DND-41 (cell line): ENCODE data around the gene DNAJB1.

Experiments
- ATAC-seq: fragments of 200-7000 bp; cut with Tn5 transposase; 3 replicates; pipeline ENCODE4 v1.9.1; 2021; ENCODE audit warnings: low read depth; ENCODE audit not compliant: insufficient read depth
- DNase-seq: peaks from one replicate; pipeline ENCODE4 v3.0.0-alpha.2; 2020
- H2AFZ ChIP-seq: 2 replicates; pipeline ENCODE4 v1.6.0; 2012; ENCODE audit warnings: low read depth, low read length
- H3K27ac ChIP-seq: 2 replicates; pipeline ENCODE4 v1.5.1; 2012; ENCODE audit warnings: low read length, inconsistent platforms
- H3K27me3 ChIP-seq: fragments of 200-600 bp; sonication (generic); 2 replicates; pipeline ENCODE4 v1.6.0; 2012; ENCODE audit warnings: low read length, mild to moderate bottlenecking, inconsistent platforms; ENCODE audit not compliant: insufficient read depth, poor library complexity
- H3K36me3 ChIP-seq: 2 replicates; pipeline ENCODE4 v1.5.1; 2012; ENCODE audit warnings: low read length, inconsistent platforms; ENCODE audit not compliant: insufficient read depth
- H3K4me1 ChIP-seq: 2 replicates; pipeline ENCODE4 v1.5.1; 2012; ENCODE audit warnings: mild to moderate bottlenecking, low read length; ENCODE audit not compliant: insufficient read depth
- H3K4me2 ChIP-seq: 2 replicates; pipeline ENCODE4 v1.6.0; 2012; ENCODE audit warnings: mild to moderate bottlenecking, moderate library complexity, low read length, inconsistent platforms; ENCODE audit not compliant: insufficient read depth
- H3K4me3 ChIP-seq, 2 experiments: fragments of 200-600 bp in 1 of 2; shearing (Covaris generic) in 1 of 2; 2 replicates each; pipeline ENCODE4 v1.5.1; 2012 to 2016; ENCODE audit warnings: inconsistent platforms in 2 of 2, low read length in 2 of 2, mild to moderate bottlenecking in 2 of 2, low read depth in 1 of 2, moderate library complexity in 1 of 2
- H3K79me2 ChIP-seq: 2 replicates; pipeline ENCODE4 v1.6.0; 2012; ENCODE audit warnings: low read length, inconsistent platforms; ENCODE audit not compliant: insufficient read depth
- H3K9ac ChIP-seq: 2 replicates; pipeline ENCODE4 v1.6.0; 2012; ENCODE audit warnings: low read depth, mild to moderate bottlenecking, inconsistent platforms, low read length, moderate library complexity
- H3K9me3 ChIP-seq: 2 replicates; pipeline ENCODE4 v1.5.1; 2012; ENCODE audit warnings: low read length, moderate library complexity, mild to moderate bottlenecking, inconsistent platforms; ENCODE audit not compliant: insufficient read depth, severe bottlenecking
- H4K20me1 ChIP-seq: 2 replicates; pipeline ENCODE4 v1.6.0; 2012; ENCODE audit warnings: low read length; ENCODE audit not compliant: insufficient read depth
- EZH2 ChIP-seq: IDR thresholded peaks from 3 replicates; pipeline ENCODE4 v1.6.1; 2012; ENCODE audit warnings: borderline replicate concordance, low read depth, mild to moderate bottlenecking, moderate library complexity, low read length, inconsistent platforms; ENCODE audit not compliant: severe bottlenecking
- TF ChIP-seq, protein P1 (sequence below): IDR thresholded peaks from 2 replicates; pipeline ENCODE4 v1.5.1; 2012; ENCODE audit warnings: borderline replicate concordance, low read length, moderate library complexity, mild to moderate bottlenecking; ENCODE audit not compliant: poor library complexity, severe bottlenecking; ENCODE audit errors: extremely low read depth

DNAJB1 gene

DNA sequence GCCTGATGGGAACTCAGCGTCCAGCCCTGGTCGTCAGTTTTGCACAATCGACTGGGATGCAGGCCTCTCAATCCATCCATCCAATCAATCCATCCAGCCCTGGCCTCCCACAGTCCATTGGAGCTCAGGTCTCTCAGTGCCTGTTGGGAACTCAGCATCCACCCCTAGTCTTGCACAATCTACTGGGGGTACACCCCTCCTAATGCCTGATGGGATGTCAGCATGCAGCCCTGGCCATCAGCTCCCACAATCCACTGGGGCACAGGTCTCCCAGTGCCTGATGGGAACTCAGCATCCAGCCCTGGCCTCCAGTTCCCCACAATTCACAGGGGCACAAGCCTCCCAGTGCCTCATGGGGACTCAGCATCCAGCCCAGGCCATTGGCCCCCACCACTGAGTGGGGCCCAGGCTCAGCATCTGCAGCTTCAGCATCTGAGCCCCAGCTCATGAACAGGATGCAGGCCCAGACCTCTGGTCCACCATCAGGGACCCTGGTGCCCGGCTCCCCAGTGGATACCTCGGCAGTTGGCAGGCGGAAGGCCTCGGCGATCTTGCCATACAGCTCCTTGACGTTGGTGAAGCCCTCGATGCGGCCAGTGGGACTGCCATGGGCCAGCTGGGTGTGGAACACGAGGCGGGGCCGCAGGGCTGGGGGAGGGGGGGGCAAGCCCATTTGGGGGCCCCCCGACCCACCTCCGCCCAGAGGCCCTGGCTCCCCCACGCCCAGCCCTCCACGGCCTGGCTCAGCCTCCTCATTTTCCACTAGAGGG lies 35.8 kb downstream of the DNAJB1 start:
- no peaks in the 10 kb centered on the region for H3K4me1 ChIP-seq
- ATAC-seq (no peak), DNase-seq (no peak)
- no peaks in the 10 kb centered on the region for H3K27me3 ChIP-seq
- H3K9me3 ChIP-seq = no peaks in the 10 kb centered on the region
- no peak for TF ChIP-seq EZH2
- TF ChIP-seq, protein P1, sequence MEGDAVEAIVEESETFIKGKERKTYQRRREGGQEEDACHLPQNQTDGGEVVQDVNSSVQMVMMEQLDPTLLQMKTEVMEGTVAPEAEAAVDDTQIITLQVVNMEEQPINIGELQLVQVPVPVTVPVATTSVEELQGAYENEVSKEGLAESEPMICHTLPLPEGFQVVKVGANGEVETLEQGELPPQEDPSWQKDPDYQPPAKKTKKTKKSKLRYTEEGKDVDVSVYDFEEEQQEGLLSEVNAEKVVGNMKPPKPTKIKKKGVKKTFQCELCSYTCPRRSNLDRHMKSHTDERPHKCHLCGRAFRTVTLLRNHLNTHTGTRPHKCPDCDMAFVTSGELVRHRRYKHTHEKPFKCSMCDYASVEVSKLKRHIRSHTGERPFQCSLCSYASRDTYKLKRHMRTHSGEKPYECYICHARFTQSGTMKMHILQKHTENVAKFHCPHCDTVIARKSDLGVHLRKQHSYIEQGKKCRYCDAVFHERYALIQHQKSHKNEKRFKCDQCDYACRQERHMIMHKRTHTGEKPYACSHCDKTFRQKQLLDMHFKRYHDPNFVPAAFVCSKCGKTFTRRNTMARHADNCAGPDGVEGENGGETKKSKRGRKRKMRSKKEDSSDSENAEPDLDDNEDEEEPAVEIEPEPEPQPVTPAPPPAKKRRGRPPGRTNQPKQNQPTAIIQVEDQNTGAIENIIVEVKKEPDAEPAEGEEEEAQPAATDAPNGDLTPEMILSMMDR = no peak
- H3K36me3 ChIP-seq = peaks cover 42% of the 10 kb centered on the region
- no peak overlapping the region for H2AFZ ChIP-seq
- peaks cover 8% of the 10 kb centered on the region; the same call in 1 of the 2 replicates for H4K20me1 ChIP-seq
- no peak overlapping the region for H3K4me2 ChIP-seq
- no peaks in the 10 kb centered on the region for H3K79me2 ChIP-seq
- no peak overlapping the region for H3K4me3 ChIP-seq
- no peak overlapping the region for H3K9ac ChIP-seq
- H3K27ac ChIP-seq = no peak overlapping the region

DNA sequence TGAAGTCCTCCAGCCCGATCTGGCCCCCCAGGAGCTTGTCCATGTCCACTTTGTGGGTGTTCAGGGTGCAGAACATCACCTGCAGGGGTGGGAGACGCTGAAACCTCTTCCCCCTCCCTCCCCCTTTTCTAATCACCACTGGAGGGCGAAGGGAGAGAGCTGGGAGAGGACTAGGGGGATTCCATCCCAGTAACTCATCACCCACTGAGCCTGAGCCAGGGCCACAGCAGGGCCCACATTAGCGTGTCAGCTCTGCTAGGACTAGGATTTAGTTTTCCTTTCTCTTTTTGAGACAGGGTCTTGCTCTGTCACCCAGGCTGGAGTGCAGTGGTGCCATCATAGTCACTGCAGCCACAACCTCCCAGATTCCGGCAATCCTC lies 37.5 kb downstream of the DNAJB1 start:
- Histone ChIP-seq H3K4me2 (no peak overlapping the region), H2AFZ (no peak overlapping the region)

DNA sequence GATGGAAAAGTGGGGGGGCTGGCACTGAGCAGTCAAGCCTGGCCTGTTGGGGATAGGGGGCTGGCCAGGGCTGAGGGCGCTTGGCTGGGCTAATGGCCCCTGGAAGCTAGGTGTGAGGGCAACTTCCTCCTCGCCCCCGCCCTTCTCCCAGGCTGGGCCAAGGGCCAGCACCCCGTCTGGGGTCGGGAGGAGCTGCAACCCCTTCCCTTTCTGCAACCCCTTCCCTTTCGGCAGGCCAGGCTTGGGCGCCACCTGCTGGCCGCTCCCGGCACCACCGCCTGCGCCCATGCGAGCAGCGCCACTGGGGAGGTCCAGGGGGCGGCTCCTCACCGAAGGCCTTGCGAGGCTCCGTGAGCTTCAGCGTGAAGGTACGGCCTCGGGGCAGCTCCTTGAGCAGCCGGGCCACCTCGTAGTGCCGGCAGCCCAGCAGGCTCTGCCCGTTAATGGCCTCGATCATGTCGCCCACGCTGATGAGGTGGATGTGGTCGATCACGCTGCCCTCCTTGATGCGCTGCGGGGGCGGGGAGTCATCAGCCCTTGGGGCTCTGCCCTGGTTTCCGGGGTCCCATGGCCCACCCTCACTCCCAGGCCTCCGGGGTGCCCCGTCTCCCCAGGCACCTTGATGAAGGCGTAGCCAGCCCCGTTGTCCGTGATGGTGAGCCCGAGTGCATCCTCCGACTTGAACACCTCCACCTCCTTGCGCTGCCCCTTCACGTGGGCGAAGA lies 38.1 kb downstream of the DNAJB1 start:
- H3K4me3 ChIP-seq = no peak overlapping the region
- H3K9me3 ChIP-seq = no peaks in the 10 kb centered on the region
- no peaks in the 10 kb centered on the region for H3K4me1 ChIP-seq
- peaks cover 8% of the 10 kb centered on the region; the same call in 1 of the 2 replicates for H4K20me1 ChIP-seq
- no peaks in the 10 kb centered on the region for H3K79me2 ChIP-seq
- peaks cover 36% of the 10 kb centered on the region for H3K36me3 ChIP-seq
- TF ChIP-seq EZH2 = no peak
- TF ChIP-seq, protein P1 = peak; percentile 94
- no peak overlapping the region for H3K4me2 ChIP-seq
- 0 out of 2 replicates have a peak overlapping the region, but pooled peaks have one; percentile 27 for H3K27ac ChIP-seq
- peak; percentile 69 for DNase-seq
- ATAC-seq = peak; percentile 84
- H3K9ac ChIP-seq = no peak overlapping the region
- H2AFZ ChIP-seq = no peak overlapping the region
- no peaks in the 10 kb centered on the region for H3K27me3 ChIP-seq

More for the DNA sequence above, 37.5 kb downstream of the DNAJB1 start:
- Histone ChIP-seq H3K36me3 (peaks cover 36% of the 10 kb centered on the region), H3K4me1 (no peaks in the 10 kb centered on the region), H3K79me2 (no peaks in the 10 kb centered on the region), H3K9me3 (no peaks in the 10 kb centered on the region), H3K9ac (no peak overlapping the region), H4K20me1 (peaks cover 8% of the 10 kb centered on the region; the same call in 1 of the 2 replicates), H3K4me3 (no peak overlapping the region), H3K27ac (no peak overlapping the region), H3K27me3 (no peaks in the 10 kb centered on the region)
- no peak for TF ChIP-seq EZH2
- TF ChIP-seq, protein P1 = no peak
- DNase-seq (no peak), ATAC-seq (0 out of 3 replicates have a peak, but pooled peaks have one; percentile 3)
